Upper lobe of left lung (tissue), 6 donors: Measurements from ENCODE around the gene SPRYD7. TPM values are rescaled to one million over a fixed set of nuclear protein-coding genes. Genes with fewer than 3 reads are reported as not detected.
A peak's percentile ranks its signal among the peaks of the same experiment; 100 is the strongest.

ENCODE experiments used
- ATAC-seq, 2 donors: fragments of 200-7000 bp; cut with Tn5 transposase; one replicate each; pipeline ENCODE4 v1.9.1; 2022; ENCODE audit warnings: mild to moderate bottlenecking in 2 of 2, moderate library complexity in 2 of 2; ENCODE audit not compliant: low FRiP score in 2 of 2
- DNase-seq, 2 donors: peaks; one replicate each; pipeline ENCODE4 v3.0.0-alpha.2; 2019 to 2020
- H3K27ac ChIP-seq, 4 donors: fragments of 200-600 bp; sonication (generic); one replicate each; pipeline ENCODE4 v1.5.1; 2016 to 2019
- H3K27me3 ChIP-seq, 4 donors: fragments of 200-600 bp; sonication (generic); one replicate each; pipeline ENCODE4 v1.5.1; 2017 to 2019
- H3K36me3 ChIP-seq, 4 donors: fragments of 200-600 bp; sonication (generic); one replicate each; pipeline ENCODE4 v1.5.1; 2016 to 2019
- H3K4me1 ChIP-seq, 4 donors: fragments of 200-600 bp; sonication (generic); one replicate each; pipeline ENCODE4 v1.5.1; 2018 to 2019
- H3K4me3 ChIP-seq, 4 donors: fragments of 200-600 bp; sonication (generic); one replicate each; pipeline ENCODE4 v1.5.1; 2017 to 2019; ENCODE audit warnings: mild to moderate bottlenecking in 2 of 4, moderate library complexity in 1 of 4
- H3K9me3 ChIP-seq, 4 donors: fragments of 200-600 bp; sonication (generic); one replicate each; pipeline ENCODE4 v1.5.1; 2018 to 2019
- EP300 ChIP-seq, 4 donors: sonication (generic); formaldehyde crosslinking; IDR thresholded peaks; one replicate each; pipeline ENCODE4 v1.5.1; 2017; ENCODE audit warnings: antibody characterized with exemption in 4 of 4, control low read depth in 2 of 4
- POLR2A ChIP-seq, 4 donors: fragments of 450-650 bp; IDR thresholded peaks; one replicate each; pipeline ENCODE4 v1.5.1; 2016 to 2017; ENCODE audit warnings: antibody characterized with exemption in 4 of 4, mild to moderate bottlenecking in 2 of 4
- POLR2AphosphoS5 ChIP-seq, 2 donors: sonication (generic); formaldehyde crosslinking; IDR thresholded peaks; one replicate each; pipeline ENCODE4 v1.5.1; 2017; ENCODE audit warnings: antibody characterized with exemption in 2 of 2
- WGBS, 2 donors: methylation state at CpG; one replicate each; pipeline ENCODE4 v1.1.5; 2017 to 2018; 5-methylcytosine and 5-hydroxymethylcytosine counted together
- total RNA-seq, 6 donors: library from RNA; depleted of rRNA in 4 of 6; stranded (reverse); fragments of >200 nt in 4 of 6; gene quantifications; one replicate each; pipeline versions ENCODE4 v1.1.0 to v1.2.1, GENCODE V29; 2016 to 2021
- TF ChIP-seq, protein P1 (sequence below), 6 experiments: fragments of 450-650 bp in 4 of 6; fragments of 200-600 bp in 2 of 6; sonication (generic) in 2 of 6; IDR thresholded peaks; one replicate each; pipeline ENCODE4 v1.5.1; 2016 to 2019; ENCODE audit warnings: antibody characterized with exemption in 6 of 6
- donor health status: DM: no; HTN: no; CAD: no; lungs with moderate emphysema.
- donor health status: DM: no; HTN: yes; CAD: no; lungs with severe emphysema.

Gene SPRYD7
- total RNA-seq, 6 donors from 2014 or later = 9.4 to 29.2 (median 11.5) TPM

DNA sequence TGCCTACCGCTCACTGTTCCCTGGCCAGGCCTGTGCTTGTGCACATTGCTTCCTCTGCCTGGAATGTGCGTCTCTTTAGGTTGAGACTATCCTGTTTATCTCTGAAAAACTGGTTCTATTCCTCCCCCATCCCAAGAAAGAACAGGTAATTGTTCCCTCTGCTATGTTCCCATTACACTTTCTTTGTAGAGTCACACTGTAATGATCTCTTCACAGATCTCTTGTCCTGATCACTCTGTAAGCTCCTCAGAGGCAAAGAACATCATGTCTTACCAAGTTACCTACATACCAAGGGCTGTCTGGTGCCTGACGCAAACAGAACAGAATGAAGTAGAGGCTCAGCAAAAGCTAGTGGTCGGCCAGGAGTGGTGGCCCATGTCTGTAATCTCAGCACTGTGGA lies 40.3 kb downstream of the SPRYD7 start:
- 92 to 95% methylated on average over 4 of the region's 4 CpGs for WGBS, 2 donors
- TF ChIP-seq, protein P1, sequence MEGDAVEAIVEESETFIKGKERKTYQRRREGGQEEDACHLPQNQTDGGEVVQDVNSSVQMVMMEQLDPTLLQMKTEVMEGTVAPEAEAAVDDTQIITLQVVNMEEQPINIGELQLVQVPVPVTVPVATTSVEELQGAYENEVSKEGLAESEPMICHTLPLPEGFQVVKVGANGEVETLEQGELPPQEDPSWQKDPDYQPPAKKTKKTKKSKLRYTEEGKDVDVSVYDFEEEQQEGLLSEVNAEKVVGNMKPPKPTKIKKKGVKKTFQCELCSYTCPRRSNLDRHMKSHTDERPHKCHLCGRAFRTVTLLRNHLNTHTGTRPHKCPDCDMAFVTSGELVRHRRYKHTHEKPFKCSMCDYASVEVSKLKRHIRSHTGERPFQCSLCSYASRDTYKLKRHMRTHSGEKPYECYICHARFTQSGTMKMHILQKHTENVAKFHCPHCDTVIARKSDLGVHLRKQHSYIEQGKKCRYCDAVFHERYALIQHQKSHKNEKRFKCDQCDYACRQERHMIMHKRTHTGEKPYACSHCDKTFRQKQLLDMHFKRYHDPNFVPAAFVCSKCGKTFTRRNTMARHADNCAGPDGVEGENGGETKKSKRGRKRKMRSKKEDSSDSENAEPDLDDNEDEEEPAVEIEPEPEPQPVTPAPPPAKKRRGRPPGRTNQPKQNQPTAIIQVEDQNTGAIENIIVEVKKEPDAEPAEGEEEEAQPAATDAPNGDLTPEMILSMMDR (IDR thresholded peaks at IDR 0.05) = no peak
- TF ChIP-seq POLR2AphosphoS5 (IDR thresholded peaks at IDR 0.05) (no peak), POLR2A (IDR thresholded peaks at IDR 0.05) (no peak), EP300 (IDR thresholded peaks at IDR 0.05) (no peak)

DNA sequence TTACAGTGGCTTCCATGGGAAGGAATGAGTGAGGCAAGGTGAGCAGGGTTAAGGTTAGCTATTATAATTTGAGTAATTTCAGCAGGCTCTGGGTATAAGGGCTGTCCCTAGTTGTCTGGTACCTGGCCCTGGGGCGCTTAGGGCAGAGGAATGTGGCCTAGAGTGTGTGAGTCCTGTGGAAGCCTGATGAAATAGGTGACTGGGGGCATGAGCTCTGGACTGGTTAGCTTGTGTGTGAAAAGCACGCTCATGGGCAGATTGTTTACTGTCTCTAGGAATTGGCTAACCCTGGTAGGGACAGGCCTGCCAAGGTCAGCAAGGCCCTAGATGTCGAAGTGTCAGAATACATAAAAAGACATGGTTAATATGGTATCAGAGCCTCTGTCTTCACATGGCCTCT lies 42.5 kb downstream of the SPRYD7 start:
- 91 to 97% methylated on average over 3 of the region's 3 CpGs for WGBS, 2 donors
- Histone ChIP-seq H3K4me1 (no peaks in the 10 kb centered on the region), H3K36me3 (no peaks in the 10 kb centered on the region), H3K27ac (no peak overlapping the region), H3K27me3 (no peaks in the 10 kb centered on the region), H3K4me3 (no peak overlapping the region), H3K9me3 (no peaks in the 10 kb centered on the region)
- TF ChIP-seq EP300 (IDR thresholded peaks at IDR 0.05) (no peak), POLR2AphosphoS5 (IDR thresholded peaks at IDR 0.05) (no peak), POLR2A (IDR thresholded peaks at IDR 0.05) (no peak)
- TF ChIP-seq, protein P1 (IDR thresholded peaks at IDR 0.05) = no peak
- DNase-seq (no peak), ATAC-seq (no peak)

More for the DNA sequence above, 40.3 kb downstream of the SPRYD7 start:
- H3K27me3 ChIP-seq = no peaks in the 10 kb centered on the region
- ATAC-seq (no peak), DNase-seq (no peak)
- no peak overlapping the region for H3K4me3 ChIP-seq
- no peaks in the 10 kb centered on the region for H3K9me3 ChIP-seq
- H3K4me1 ChIP-seq = no peaks in the 10 kb centered on the region
- no peaks in the 10 kb centered on the region for H3K36me3 ChIP-seq
- no peak overlapping the region for H3K27ac ChIP-seq

DNA sequence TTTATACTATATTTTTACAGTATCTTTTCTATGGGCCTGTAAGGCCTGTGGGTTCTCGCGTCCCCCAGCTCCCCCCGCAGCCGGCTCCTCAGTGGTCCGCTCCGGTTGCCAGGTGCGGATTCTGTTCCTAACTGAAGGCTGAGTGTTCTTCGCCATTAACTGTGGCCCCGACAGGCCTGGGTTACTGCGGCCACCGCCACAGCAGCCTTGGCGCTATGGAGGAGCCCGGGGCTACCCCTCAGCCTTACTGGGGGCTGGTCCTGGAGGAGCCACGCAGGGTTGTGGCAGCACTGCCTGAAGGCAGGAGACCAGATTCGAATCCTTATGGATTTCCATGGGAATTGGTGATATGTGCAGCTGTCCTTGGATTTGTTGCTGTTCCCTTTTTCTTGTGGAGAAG lies 45.8 kb downstream of the SPRYD7 start:
- Histone ChIP-seq H3K27ac (no peak overlapping the region), H3K27me3 (no peaks in the 10 kb centered on the region), H3K4me3 (no peak overlapping the region), H3K4me1 (no peaks in the 10 kb centered on the region), H3K36me3 (no peaks in the 10 kb centered on the region), H3K9me3 (no peaks in the 10 kb centered on the region)
- TF ChIP-seq POLR2A (IDR thresholded peaks at IDR 0.05) (no peak), EP300 (IDR thresholded peaks at IDR 0.05) (no peak), POLR2AphosphoS5 (IDR thresholded peaks at IDR 0.05) (no peak)
- TF ChIP-seq, protein P1 (IDR thresholded peaks at IDR 0.05) = no peak
- DNase-seq (peak in 1 of 2 donors; percentile 42), ATAC-seq (no peak)
- 92 to 94% methylated on average over 15 of the region's 15 CpGs for WGBS, 2 donors

DNA sequence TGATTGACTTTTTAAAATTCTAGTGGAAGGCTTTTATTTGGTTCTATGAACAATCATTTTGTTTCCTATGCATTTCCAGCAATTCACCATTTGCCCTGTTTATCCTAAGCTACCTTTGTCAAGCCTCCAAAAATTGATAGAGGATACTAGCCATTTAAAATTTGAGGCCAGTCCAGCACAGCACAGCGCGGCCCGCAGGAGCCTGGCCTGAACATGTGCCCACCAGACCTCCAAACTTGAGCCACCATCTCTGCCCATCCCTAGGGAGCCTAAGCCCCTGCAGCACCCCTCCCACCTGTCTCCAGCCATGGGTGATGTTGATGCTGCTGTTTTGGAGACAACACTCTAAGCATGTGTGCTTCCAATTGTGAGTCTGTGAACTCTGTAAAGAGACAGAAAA lies 57.5 kb downstream of the SPRYD7 start:
- 93 to 98% methylated on average over 3 of the region's 3 CpGs for WGBS, 2 donors
- ATAC-seq = no peak

More for the DNA sequence above, 57.5 kb downstream of the SPRYD7 start:
- no peaks in the 10 kb centered on the region for H3K27me3 ChIP-seq
- no peak for TF ChIP-seq POLR2AphosphoS5 (IDR thresholded peaks at IDR 0.05)
- TF ChIP-seq, protein P1 (IDR thresholded peaks at IDR 0.05) = no peak
- TF ChIP-seq POLR2A (IDR thresholded peaks at IDR 0.05) = no peak
- TF ChIP-seq EP300 (IDR thresholded peaks at IDR 0.05) = no peak
- peaks cover 4 to 25% (median 10%) of the 10 kb centered on the region in 4 donors for H3K9me3 ChIP-seq
- no peak overlapping the region for H3K4me3 ChIP-seq
- no peak overlapping the region for H3K27ac ChIP-seq
- no peaks in the 10 kb centered on the region for H3K36me3 ChIP-seq
- H3K4me1 ChIP-seq = no peaks in the 10 kb centered on the region
- peak in 1 of 2 donors; percentile 25 for DNase-seq
